ENCODE data around the gene NAMPT. TPM values are rescaled to one million over a fixed set of nuclear protein-coding genes. Genes with fewer than 3 reads are reported as not detected.
"Not testable (repeated sequence)": the region's sequence is repeated elsewhere in the genome, so short reads cannot be mapped to it uniquely, and the experiment has no call there.

The NAMPT gene
- 348 and 379 TPM in 2 replicates for total RNA-seq

- Mint-ChIP-seq H3K27ac (peak within 1 kb of the TSS; percentile 99), H3K9me3 (peaks cover 4% of the 10 kb centered on the region), H3K36me3 (ENCODE audit: low read depth) (peaks cover 42% of the 10 kb centered on the region), H3K4me3 (ENCODE audit: low read depth) (peak within 1 kb of the TSS; percentile 97), H3K27me3 (ENCODE audit: low read depth) (no peaks in the 10 kb centered on the region), H3K4me1 (ENCODE audit: low read depth) (peaks cover 46% of the 10 kb centered on the region)
- intact Hi-C loops (cut with micrococcal nuclease), result loop anchor here (1.0 to 10.0 kb wide), 14 partner anchors 43 to 1337 kb away; partner anchors contain the start of genes CCDC71L, HBP1, PIK3CG and SYPL1
- DNase-seq (ENCODE audit: low spot score), result no peak
Observed at GRCh38 chr7:106284714-106285050, at the start of gene NAMPT. Gene NAMPT (minus strand): TSS chr7:106284983. CDS start chr7:106284884, 99 bp downstream.

DNA sequence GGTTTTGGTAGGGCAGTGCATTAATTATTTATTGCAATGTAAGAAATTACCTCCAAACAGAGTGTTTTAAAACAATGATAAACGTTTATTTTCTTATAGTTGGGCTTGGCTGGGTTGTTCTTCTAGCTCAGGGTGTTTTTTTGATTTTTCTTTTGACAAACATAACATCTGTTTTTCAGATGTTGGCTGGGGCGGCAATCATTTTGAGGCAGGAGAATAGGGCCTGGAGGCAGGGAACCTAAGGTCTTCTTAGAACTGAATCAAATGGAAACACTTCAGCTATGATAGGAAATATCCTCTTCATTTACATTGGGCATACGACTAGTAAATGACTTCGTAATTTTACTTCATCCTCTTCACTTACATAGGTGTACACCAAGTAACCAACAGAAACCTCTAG is 47.4 kb upstream of the NAMPT start:
- Mint-ChIP-seq H3K36me3 (ENCODE audit: low read depth) (peaks cover 4% of the 10 kb centered on the region), H3K4me3 (ENCODE audit: low read depth) (no peak overlapping the region), H3K27ac (no peak overlapping the region), H3K9me3 (peaks cover 13% of the 10 kb centered on the region), H3K27me3 (ENCODE audit: low read depth) (no peaks in the 10 kb centered on the region), H3K4me1 (ENCODE audit: low read depth) (peaks cover 21% of the 10 kb centered on the region)
- intact Hi-C loops (cut with micrococcal nuclease), result no loop called here
- no peak for DNase-seq (ENCODE audit: low spot score)

- Mint-ChIP-seq H3K9me3 (peaks cover 7% of the 10 kb centered on the region), H3K4me1 (ENCODE audit: low read depth) (peaks cover 21% of the 10 kb centered on the region), H3K4me3 (ENCODE audit: low read depth) (no peak overlapping the region), H3K36me3 (ENCODE audit: low read depth) (no peaks in the 10 kb centered on the region), H3K27ac (no peak overlapping the region), H3K27me3 (ENCODE audit: low read depth) (no peaks in the 10 kb centered on the region)
- intact Hi-C loops (cut with micrococcal nuclease), result loop anchor here (2.0 kb wide), 1 partner anchor 13 kb away; no protein-coding TSS in a partner anchor
- no peak for DNase-seq (ENCODE audit: low spot score)
Observed at GRCh38 chr7:106331441-106332175, 46.8 kb upstream of the NAMPT start.

- Mint-ChIP-seq H3K27ac (peak overlapping the region; percentile 59), H3K36me3 (ENCODE audit: low read depth) (no peaks in the 10 kb centered on the region), H3K4me3 (ENCODE audit: low read depth) (no peak overlapping the region), H3K4me1 (ENCODE audit: low read depth) (peaks cover 21% of the 10 kb centered on the region), H3K9me3 (no peaks in the 10 kb centered on the region), H3K27me3 (ENCODE audit: low read depth) (no peaks in the 10 kb centered on the region)
- no peak for DNase-seq (ENCODE audit: low spot score)
- intact Hi-C loops (cut with micrococcal nuclease), result loop anchor here (2.0 to 5.0 kb wide), 2 partner anchors 15 to 43 kb away; no protein-coding TSS in a partner anchor
Observed at GRCh38 chr7:106329971-106330733, 45.4 kb upstream of the NAMPT start.

DNA sequence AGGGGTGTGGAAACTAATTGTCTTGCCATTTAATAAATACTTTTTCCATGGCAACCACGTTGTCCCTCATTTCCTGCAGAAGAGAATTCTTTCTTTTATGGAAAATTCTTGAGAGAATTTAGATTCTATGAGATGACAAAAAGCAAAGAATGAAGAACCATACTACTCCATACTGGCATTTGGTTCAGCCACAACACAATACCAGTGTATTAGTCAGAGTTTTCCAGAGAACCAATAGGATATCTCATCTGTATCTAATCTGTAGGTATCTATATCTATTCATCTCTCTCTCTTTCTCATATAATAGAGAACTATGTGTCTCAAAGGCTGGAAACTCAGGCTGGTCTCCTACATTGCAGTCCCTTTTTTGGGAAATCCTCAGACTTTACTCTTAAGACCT is 44.6 kb upstream of the NAMPT start:
- Mint-ChIP-seq H3K4me3 (ENCODE audit: low read depth) (no peak overlapping the region), H3K27ac (peak overlapping the region; percentile 32)
- intact Hi-C loops (cut with micrococcal nuclease), result loop anchor here (5.0 kb wide), 1 partner anchor 42 kb away; no protein-coding TSS in a partner anchor

DNA sequence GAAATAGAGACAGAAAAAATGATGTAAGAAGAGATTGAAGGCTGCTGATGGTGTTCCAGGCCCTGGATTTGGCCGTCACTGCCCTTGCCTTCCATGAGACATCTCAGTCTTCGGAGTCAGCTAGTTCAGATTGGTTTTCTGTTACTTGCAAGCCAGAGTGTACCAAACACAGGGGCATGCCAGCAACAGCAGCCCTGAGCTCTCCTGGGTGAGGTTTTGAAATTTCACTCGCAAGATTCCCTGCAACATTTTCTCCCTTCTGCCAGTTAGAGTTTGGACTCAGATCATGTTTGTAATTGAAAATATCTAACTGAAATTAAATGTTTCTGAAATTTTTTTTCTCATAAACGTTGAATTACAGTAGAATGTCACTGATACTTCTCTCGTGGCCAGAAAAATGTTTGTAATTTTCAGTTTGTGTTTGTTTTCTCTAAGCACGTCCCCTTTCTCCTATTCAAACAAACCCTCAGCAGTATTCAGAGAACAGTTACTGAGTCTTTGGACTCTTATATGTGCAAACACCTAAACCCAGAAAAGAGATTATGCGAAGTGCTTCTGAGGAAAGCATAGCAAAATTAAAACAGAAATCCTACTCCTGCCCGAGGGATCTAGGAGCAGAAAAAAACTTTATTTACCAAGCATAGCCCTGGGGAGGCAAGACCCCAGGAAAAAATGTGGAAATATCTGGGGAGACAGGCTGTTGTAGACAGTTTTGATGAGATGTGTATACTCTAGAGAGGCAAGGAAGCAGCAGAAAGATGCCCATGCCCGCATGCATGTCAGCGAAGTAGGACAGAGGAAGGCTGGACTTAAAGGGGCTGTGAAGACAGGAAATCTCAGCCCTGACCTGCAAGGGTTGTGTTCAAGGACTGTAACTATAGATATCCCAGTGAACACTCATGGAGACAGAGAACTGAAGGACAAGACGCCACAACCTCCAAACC is 43.0 kb upstream of the NAMPT start:
- no peaks in the 10 kb centered on the region for H3K9me3 Mint-ChIP-seq
- no peak overlapping the region for H3K4me3 Mint-ChIP-seq (ENCODE audit: low read depth)
- DNase-seq (ENCODE audit: low spot score), result no peak
- H3K4me1 Mint-ChIP-seq (ENCODE audit: low read depth), result peaks cover 21% of the 10 kb centered on the region
- intact Hi-C loops (cut with micrococcal nuclease), result loop anchor here (5.0 kb wide), 1 partner anchor 41 kb away; no protein-coding TSS in a partner anchor
- H3K36me3 Mint-ChIP-seq (ENCODE audit: low read depth), result no peaks in the 10 kb centered on the region
- no peak overlapping the region for H3K27ac Mint-ChIP-seq
- no peaks in the 10 kb centered on the region for H3K27me3 Mint-ChIP-seq (ENCODE audit: low read depth)

More for the DNA sequence above, 44.6 kb upstream of the NAMPT start:
- DNase-seq (ENCODE audit: low spot score), result no peak
- H3K4me1 Mint-ChIP-seq (ENCODE audit: low read depth), result peaks cover 21% of the 10 kb centered on the region
- no peaks in the 10 kb centered on the region for H3K36me3 Mint-ChIP-seq (ENCODE audit: low read depth)
- no peaks in the 10 kb centered on the region for H3K27me3 Mint-ChIP-seq (ENCODE audit: low read depth)
- no peaks in the 10 kb centered on the region for H3K9me3 Mint-ChIP-seq

- peaks cover 21% of the 10 kb centered on the region for H3K4me1 Mint-ChIP-seq (ENCODE audit: low read depth)
- no peak overlapping the region for H3K4me3 Mint-ChIP-seq (ENCODE audit: low read depth)
- H3K36me3 Mint-ChIP-seq (ENCODE audit: low read depth), result peaks cover 2% of the 10 kb centered on the region
- intact Hi-C loops (cut with micrococcal nuclease), result loop anchor here (5.0 kb wide), 1 partner anchor 40 kb away; no protein-coding TSS in a partner anchor
- DNase-seq (ENCODE audit: low spot score), result no peak
- H3K27ac Mint-ChIP-seq, result no peak overlapping the region
- no peaks in the 10 kb centered on the region for H3K9me3 Mint-ChIP-seq
- H3K27me3 Mint-ChIP-seq (ENCODE audit: low read depth), result peaks cover 6% of the 10 kb centered on the region
Observed at GRCh38 chr7:106326594-106327537, 42.1 kb upstream of the NAMPT start.

- H3K27me3 Mint-ChIP-seq (ENCODE audit: low read depth), result peaks cover 14% of the 10 kb centered on the region
- DNase-seq (ENCODE audit: low spot score); H3K9me3 Mint-ChIP-seq; H3K27ac Mint-ChIP-seq; H3K4me1 Mint-ChIP-seq (ENCODE audit: low read depth); H3K4me3 Mint-ChIP-seq (ENCODE audit: low read depth); intact Hi-C loops (cut with micrococcal nuclease); H3K36me3 Mint-ChIP-seq (ENCODE audit: low read depth): not testable (repeated sequence)
Observed at GRCh38 chr7:106324509-106324908, 39.7 kb upstream of the NAMPT start.

DNA sequence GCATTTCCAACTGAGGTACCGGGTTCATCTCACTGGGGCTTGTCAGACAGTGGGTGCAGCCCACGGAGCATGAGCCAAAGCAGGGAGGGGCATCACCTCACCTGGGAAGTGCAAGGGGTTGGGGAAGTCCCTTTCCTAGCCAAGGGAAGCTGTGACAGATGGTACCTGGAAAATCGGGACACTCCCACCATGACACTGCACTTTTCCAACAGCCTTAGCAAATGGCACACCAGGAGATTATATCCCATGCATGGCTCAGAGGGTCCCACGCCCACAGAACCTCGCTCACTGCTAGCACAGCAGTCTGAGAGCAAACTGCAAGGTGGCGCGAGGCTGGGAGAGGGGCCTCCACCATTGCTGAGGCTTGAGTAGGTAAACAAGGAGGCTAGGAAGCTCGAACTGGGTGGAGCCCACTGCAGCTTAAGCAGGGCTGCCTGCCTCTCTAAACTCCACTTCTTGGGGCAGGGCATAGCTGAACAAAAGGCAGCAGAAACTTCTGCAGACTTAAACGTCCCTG is 35.5 kb upstream of the NAMPT start:
- DNase-seq (ENCODE audit: low spot score); H3K4me3 Mint-ChIP-seq (ENCODE audit: low read depth); intact Hi-C loops (cut with micrococcal nuclease); H3K27ac Mint-ChIP-seq; H3K36me3 Mint-ChIP-seq (ENCODE audit: low read depth); H3K4me1 Mint-ChIP-seq (ENCODE audit: low read depth): not testable (repeated sequence)
- Mint-ChIP-seq H3K9me3 (peaks cover 10% of the 10 kb centered on the region), H3K27me3 (ENCODE audit: low read depth) (peaks cover 21% of the 10 kb centered on the region)

DNA sequence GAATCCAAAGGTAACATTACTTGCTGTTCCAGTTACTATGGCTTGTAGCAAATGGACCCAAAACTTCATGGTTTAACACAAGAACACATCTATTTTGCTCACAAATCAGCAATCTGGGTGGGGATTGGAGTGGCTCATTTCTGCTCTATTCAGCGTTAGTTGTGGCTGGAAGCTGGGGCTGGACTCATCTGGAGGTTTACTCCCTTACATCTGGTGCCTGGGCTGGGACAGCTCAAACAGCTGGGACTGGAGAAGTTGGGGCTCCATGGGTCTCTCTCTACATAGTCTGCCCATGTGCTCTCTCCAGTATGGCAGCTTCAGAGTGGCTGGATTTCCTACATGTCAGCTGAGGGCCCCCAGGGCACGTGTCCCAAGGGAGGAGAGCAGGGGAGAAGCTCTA is 33.7 kb upstream of the NAMPT start:
- Mint-ChIP-seq H3K4me3 (ENCODE audit: low read depth) (no peak overlapping the region), H3K27ac (no peak overlapping the region), H3K9me3 (peaks cover 18% of the 10 kb centered on the region), H3K36me3 (ENCODE audit: low read depth) (peaks cover 5% of the 10 kb centered on the region), H3K4me1 (ENCODE audit: low read depth) (peaks cover 18% of the 10 kb centered on the region), H3K27me3 (ENCODE audit: low read depth) (peaks cover 23% of the 10 kb centered on the region)
- intact Hi-C loops (cut with micrococcal nuclease), result no loop called here
- DNase-seq (ENCODE audit: low spot score), result no peak

GRCh38 chr7:106317971-106318370 is 33.2 kb upstream of the NAMPT start:
- peaks cover 5% of the 10 kb centered on the region for H3K36me3 Mint-ChIP-seq (ENCODE audit: low read depth)
- H3K27me3 Mint-ChIP-seq (ENCODE audit: low read depth), result peaks cover 23% of the 10 kb centered on the region
- H3K9me3 Mint-ChIP-seq, result peaks cover 21% of the 10 kb centered on the region
- DNase-seq (ENCODE audit: low spot score), result no peak
- H3K4me1 Mint-ChIP-seq (ENCODE audit: low read depth), result peaks cover 23% of the 10 kb centered on the region
- intact Hi-C loops (cut with micrococcal nuclease), result no loop called here
- no peak overlapping the region for H3K4me3 Mint-ChIP-seq (ENCODE audit: low read depth)
- H3K27ac Mint-ChIP-seq, result no peak overlapping the region
